Prostate gland (tissue), 2 donors: ENCODE data around the gene EPHA5. TPM values are rescaled to one million over a fixed set of nuclear protein-coding genes. Genes with fewer than 3 reads are reported as not detected.

ENCODE experiments used
- DNase-seq: peaks from one replicate; pipeline ENCODE4 v3.0.0-alpha.2; 2019; ENCODE audit warnings: low spot score
- H3K27ac ChIP-seq, 2 donors: fragments of 200-600 bp; sonication (generic); 2 replicates each; pipeline ENCODE4 v1.5.1; 2017 to 2019
- H3K27me3 ChIP-seq: fragments of 200-600 bp; sonication (generic); replicated peaks from 2 replicates; pipeline ENCODE4 v1.5.1; 2019; ENCODE audit not compliant: insufficient read depth
- H3K36me3 ChIP-seq, 2 donors: fragments of 200-600 bp; sonication (generic); 1 replicate in 1 of 2; 2 replicates in 1 of 2; pipeline versions ENCODE4 v1.5.1 to v1.8.1; 2017 to 2019
- H3K4me1 ChIP-seq: fragments of 200-600 bp; sonication (generic); replicated peaks from 2 replicates; pipeline ENCODE4 v1.5.1; 2019
- H3K4me3 ChIP-seq, 2 donors: fragments of 200-600 bp; sonication (generic); 2 replicates each; pipeline ENCODE4 v1.5.1; 2017 to 2019
- H3K9me3 ChIP-seq: fragments of 200-600 bp; sonication (generic); 2 replicates; pipeline ENCODE4 v1.5.1; 2017
- CTCF ChIP-seq, 4 experiments: fragments of 200-600 bp in 2 of 4; fragments of 450-650 bp in 2 of 4; sonication (generic) in 2 of 4; IDR thresholded peaks; 1 replicate in 3 of 4; 2 replicates in 1 of 4; pipeline ENCODE4 v1.5.1; 2016 to 2019; ENCODE audit warnings: antibody characterized with exemption in 4 of 4, mild to moderate bottlenecking in 2 of 4, moderate library complexity in 2 of 4
- POLR2A ChIP-seq: fragments of 450-650 bp; IDR thresholded peaks from one replicate; pipeline ENCODE4 v1.6.1; 2016; ENCODE audit warnings: antibody characterized with exemption, mild to moderate bottlenecking
- POLR2AphosphoS5 ChIP-seq: sonication (generic); formaldehyde crosslinking; IDR thresholded peaks from one replicate; pipeline ENCODE4 v1.6.1; 2017; ENCODE audit warnings: antibody characterized with exemption
- WGBS: methylation state at CpG from one replicate; pipeline ENCODE4 v1.1.5; 2018; 5-methylcytosine and 5-hydroxymethylcytosine counted together
- intact Hi-C: fragments of 100-400 bp; cut with DNase I; formaldehyde crosslinking; loops from one replicate; pipeline ENCODE4 v1.14.2; 2022
- total RNA-seq, 2 donors: library from RNA; depleted of rRNA; stranded (reverse); fragments of >200 nt; gene quantifications; one replicate each; pipeline ENCODE4 v1.1.0, GENCODE V29; 2016

The EPHA5 gene
- 10 to 100 TPM in 1 of 2 donors, 1 to 10 TPM in 1; 2.2 to 11.0 TPM for total RNA-seq

- 2% methylated on average over 44 of the region's 51 CpGs for WGBS
- H3K36me3 ChIP-seq = no peaks in the 10 kb centered on the region
- H3K4me3 ChIP-seq = peak within 1 kb of the TSS; percentile 34 to 53
- peak within 1 kb of the TSS; percentile 75 to 84 for H3K27ac ChIP-seq
- DNase-seq = peak; percentile 69
- TF ChIP-seq CTCF (IDR thresholded peaks at IDR 0.05) = peak in 2 of 4 experiments; percentile 22 to 40
- peak; percentile 33 for TF ChIP-seq POLR2AphosphoS5
- TF ChIP-seq POLR2A = no peak
- H3K27me3 ChIP-seq = no peaks in the 10 kb centered on the region
- H3K9me3 ChIP-seq = no peaks in the 10 kb centered on the region
- intact Hi-C loops = no loop called here
- no peaks in the 10 kb centered on the region for H3K4me1 ChIP-seq
These were observed at the start of gene EPHA5 for GRCh38 chr4:65670331-65671031. Gene EPHA5, minus strand, starts transcription at chr4:65670489. Its CDS starts 747 bp downstream, at chr4:65669742.

DNA sequence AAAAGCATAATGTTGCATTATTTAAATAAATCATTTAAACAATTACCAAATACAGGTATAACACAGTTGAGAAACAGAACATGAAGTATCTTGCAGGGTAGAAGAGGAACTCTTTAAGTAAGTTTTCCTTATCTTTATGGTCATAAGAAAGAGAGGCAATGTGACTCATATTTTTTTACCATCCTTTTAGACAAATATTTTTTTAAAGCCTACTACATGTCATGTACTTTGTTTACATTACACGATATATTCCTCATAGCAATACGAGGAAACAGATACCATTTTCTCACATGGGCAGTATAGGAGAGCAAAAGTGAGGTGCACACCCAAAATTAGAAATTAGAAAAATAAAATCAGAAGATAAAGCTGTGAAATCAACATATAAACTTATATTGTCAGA is 49.3 kb upstream of the EPHA5 start:
- intact Hi-C loops = no loop called here
- TF ChIP-seq POLR2AphosphoS5 = no peak
- TF ChIP-seq POLR2A = no peak
- no peak for TF ChIP-seq CTCF (IDR thresholded peaks at IDR 0.05)
- DNase-seq = no peak
- Histone ChIP-seq H3K4me3 (no peak overlapping the region), H3K4me1 (no peaks in the 10 kb centered on the region), H3K27me3 (no peaks in the 10 kb centered on the region), H3K27ac (no peak overlapping the region), H3K9me3 (no peaks in the 10 kb centered on the region), H3K36me3 (no peaks in the 10 kb centered on the region)
- WGBS = 42% methylated on average over 2 of the region's 2 CpGs

DNA sequence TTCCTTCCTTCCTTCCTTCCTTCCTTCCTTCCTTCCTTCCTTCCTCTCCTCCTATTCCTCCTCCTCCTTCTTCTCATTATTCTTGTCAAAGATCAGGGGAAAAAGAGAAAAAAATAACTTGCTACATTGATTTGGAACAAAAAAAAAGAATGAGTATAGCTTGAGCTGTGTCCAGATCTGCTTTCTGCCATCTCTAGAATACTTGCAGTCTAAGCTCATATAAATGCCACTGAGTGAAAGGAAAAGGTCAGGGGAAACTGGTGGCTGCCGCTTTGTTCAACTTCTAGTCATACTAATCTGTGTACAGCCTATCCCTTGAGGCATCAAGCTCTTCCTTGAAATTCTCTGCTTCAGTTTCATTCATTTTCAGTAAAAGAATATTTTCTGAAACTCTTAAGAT is 28.3 kb upstream of the EPHA5 start:
- H3K9me3 ChIP-seq = no peaks in the 10 kb centered on the region
- no peak overlapping the region for H3K4me3 ChIP-seq
- WGBS = 68% methylated on average over 1 of the region's 1 CpG
- H3K27ac ChIP-seq = no peak overlapping the region
- intact Hi-C loops = no loop called here
- H3K4me1 ChIP-seq = no peaks in the 10 kb centered on the region
- H3K36me3 ChIP-seq = no peaks in the 10 kb centered on the region
- no peak for DNase-seq
- TF ChIP-seq CTCF (IDR thresholded peaks at IDR 0.05) (no peak), POLR2A (no peak), POLR2AphosphoS5 (no peak)
- no peaks in the 10 kb centered on the region for H3K27me3 ChIP-seq

GRCh38 chr4:65696436-65696835 is 26.1 kb upstream of the EPHA5 start:
- H3K4me3 ChIP-seq = no peak overlapping the region
- WGBS = 45% methylated on average over 4 of the region's 4 CpGs
- no peaks in the 10 kb centered on the region for H3K36me3 ChIP-seq
- H3K4me1 ChIP-seq = no peaks in the 10 kb centered on the region
- intact Hi-C loops = no loop called here
- no peak overlapping the region for H3K27ac ChIP-seq
- no peaks in the 10 kb centered on the region for H3K9me3 ChIP-seq
- no peak for TF ChIP-seq POLR2A
- TF ChIP-seq POLR2AphosphoS5 = no peak
- TF ChIP-seq CTCF (IDR thresholded peaks at IDR 0.05) = no peak
- DNase-seq = no peak
- no peaks in the 10 kb centered on the region for H3K27me3 ChIP-seq

DNA sequence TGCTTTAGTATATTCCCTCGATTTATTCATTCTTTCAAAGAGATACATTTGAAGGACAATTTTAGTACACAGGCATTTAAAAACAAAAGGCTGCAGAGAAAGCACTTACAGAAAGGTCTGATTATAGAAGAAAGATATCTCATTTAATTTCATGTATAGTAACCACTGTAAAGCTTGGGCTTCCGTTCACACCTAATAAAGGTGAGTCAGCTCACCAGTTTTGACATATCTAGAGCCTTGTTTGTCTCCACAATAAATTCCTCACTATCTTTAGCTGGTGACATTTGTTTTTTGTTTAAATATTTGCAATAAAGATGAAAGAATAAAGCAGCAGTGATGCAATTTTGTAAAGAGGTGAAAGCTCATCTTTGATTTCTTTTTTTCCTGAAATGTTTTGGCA is 1.1 kb upstream of the EPHA5 start:
- no peaks in the 10 kb centered on the region for H3K36me3 ChIP-seq
- no peak for TF ChIP-seq POLR2A
- TF ChIP-seq CTCF (IDR thresholded peaks at IDR 0.05) = no peak
- TF ChIP-seq POLR2AphosphoS5 = no peak
- H3K27me3 ChIP-seq = no peaks in the 10 kb centered on the region
- H3K4me1 ChIP-seq = no peaks in the 10 kb centered on the region
- DNase-seq = no peak
- intact Hi-C loops = no loop called here
- peak overlapping the region; percentile 34 to 53 for H3K4me3 ChIP-seq
- WGBS = 42% methylated on average over 2 of the region's 2 CpGs
- H3K9me3 ChIP-seq = no peaks in the 10 kb centered on the region
- H3K27ac ChIP-seq = peak overlapping the region in 1 of 2 donors; percentile 75
